Esophagus squamous epithelium (tissue), 5 donors: ENCODE results near the gene BAD. TPM values are rescaled to one million over a fixed set of nuclear protein-coding genes. Genes with fewer than 3 reads are reported as not detected.

ENCODE experiments used
- DNase-seq: peaks from one replicate; lab custom pipeline; 2025; lab: John Stamatoyannopoulos, UW
- H3K27ac ChIP-seq, 4 donors: fragments of 200-600 bp; sonication (generic); one replicate each; pipeline ENCODE4 v1.5.1; 2016 to 2019; ENCODE audit warnings: mild to moderate bottlenecking in 1 of 4
- H3K27me3 ChIP-seq, 4 donors: fragments of 200-600 bp; sonication (generic); 1 replicate in 3 of 4; 2 replicates in 1 of 4; pipeline versions ENCODE4 v1.5.1 to v1.6.0; 2017 to 2021; ENCODE audit warnings: antibody characterized with exemption in 1 of 4
- H3K36me3 ChIP-seq, 3 donors: fragments of 200-600 bp; sonication (generic); one replicate each; pipeline ENCODE4 v1.5.1; 2016 to 2019
- H3K4me1 ChIP-seq, 3 donors: fragments of 200-600 bp; sonication (generic); one replicate each; pipeline ENCODE4 v1.5.1; 2017 to 2019
- H3K4me3 ChIP-seq, 4 donors: fragments of 200-600 bp; sonication (generic); 1 replicate in 3 of 4; 2 replicates in 1 of 4; pipeline ENCODE4 v1.5.1; 2016 to 2019; ENCODE audit warnings: mild to moderate bottlenecking in 2 of 4, moderate library complexity in 1 of 4
- H3K9me3 ChIP-seq, 3 donors: fragments of 200-600 bp; sonication (generic); one replicate each; pipeline ENCODE4 v1.5.1; 2016 to 2019
- POLR2A ChIP-seq, 4 donors: fragments of 450-650 bp; IDR thresholded peaks; one replicate each; pipeline ENCODE4 v1.6.1; 2017; ENCODE audit warnings: antibody characterized with exemption in 4 of 4, mild to moderate bottlenecking in 4 of 4, moderate library complexity in 3 of 4
- whole genome bisulfite sequencing, 2 donors: methylation state at CpG; one replicate each; pipeline ENCODE4 v1.1.5; 2018; 5-methylcytosine and 5-hydroxymethylcytosine counted together
- intact Hi-C: fragments of 100-400 bp; cut with DNase I; formaldehyde crosslinking; loops from one replicate; pipeline ENCODE4 v1.15.0; 2022
- total RNA-seq, 4 donors: library from RNA; depleted of rRNA; stranded (reverse); fragments of >200 nt; gene quantifications; one replicate each; pipeline ENCODE4 v1.1.0, GENCODE V29; 2016
- TF ChIP-seq, protein P1 (sequence below), 6 experiments: fragments of 450-650 bp in 4 of 6; fragments of 200-600 bp in 2 of 6; sonication (generic) in 2 of 6; IDR thresholded peaks; one replicate each; pipeline ENCODE4 v1.5.1; 2016 to 2019; ENCODE audit warnings: antibody characterized with exemption in 6 of 6, mild to moderate bottlenecking in 4 of 6, moderate library complexity in 4 of 6
- donor health status: DM: yes; HTN: yes; CAD: no.

Gene BAD
- total RNA-seq, 4 donors from 2014 or later, result 49.4 to 86.5 (median 72.9) TPM

DNA sequence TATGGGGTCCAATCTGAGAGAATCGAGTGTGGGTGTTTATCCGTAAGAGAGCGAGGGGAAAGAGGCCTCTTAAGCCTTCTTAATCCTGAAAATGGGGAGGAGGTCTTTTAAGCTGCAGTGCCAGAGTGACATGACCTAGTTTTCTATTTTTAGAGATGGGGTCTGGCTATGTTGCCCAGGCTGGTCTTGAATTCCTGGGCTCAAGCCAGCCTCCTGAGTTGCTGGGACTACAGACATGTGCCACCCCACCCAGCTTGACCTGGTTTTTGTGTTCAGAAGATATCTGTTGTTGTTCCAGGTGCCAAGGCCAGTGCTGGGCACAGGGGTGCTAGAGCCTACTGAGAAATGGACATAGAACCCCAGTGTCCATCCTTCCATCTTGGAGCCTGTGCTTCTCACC, 1.4 kb downstream of the BAD start:
- TF ChIP-seq, protein P1, sequence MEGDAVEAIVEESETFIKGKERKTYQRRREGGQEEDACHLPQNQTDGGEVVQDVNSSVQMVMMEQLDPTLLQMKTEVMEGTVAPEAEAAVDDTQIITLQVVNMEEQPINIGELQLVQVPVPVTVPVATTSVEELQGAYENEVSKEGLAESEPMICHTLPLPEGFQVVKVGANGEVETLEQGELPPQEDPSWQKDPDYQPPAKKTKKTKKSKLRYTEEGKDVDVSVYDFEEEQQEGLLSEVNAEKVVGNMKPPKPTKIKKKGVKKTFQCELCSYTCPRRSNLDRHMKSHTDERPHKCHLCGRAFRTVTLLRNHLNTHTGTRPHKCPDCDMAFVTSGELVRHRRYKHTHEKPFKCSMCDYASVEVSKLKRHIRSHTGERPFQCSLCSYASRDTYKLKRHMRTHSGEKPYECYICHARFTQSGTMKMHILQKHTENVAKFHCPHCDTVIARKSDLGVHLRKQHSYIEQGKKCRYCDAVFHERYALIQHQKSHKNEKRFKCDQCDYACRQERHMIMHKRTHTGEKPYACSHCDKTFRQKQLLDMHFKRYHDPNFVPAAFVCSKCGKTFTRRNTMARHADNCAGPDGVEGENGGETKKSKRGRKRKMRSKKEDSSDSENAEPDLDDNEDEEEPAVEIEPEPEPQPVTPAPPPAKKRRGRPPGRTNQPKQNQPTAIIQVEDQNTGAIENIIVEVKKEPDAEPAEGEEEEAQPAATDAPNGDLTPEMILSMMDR (IDR thresholded peaks at IDR 0.05), result no peak
- no peak for TF ChIP-seq POLR2A (IDR thresholded peaks at IDR 0.05)
- intact Hi-C loops, result no loop called here
- peaks cover 24 to 56% (median 28%) of the 10 kb centered on the region in 3 donors for H3K4me1 ChIP-seq
- DNase-seq, result no peak
- peaks cover 3 to 45% (median 4%) of the 10 kb centered on the region in 3 donors for H3K36me3 ChIP-seq
- 84 to 89% methylated on average over 3 of the region's 3 CpGs for WGBS, 2 donors
- no peaks in the 10 kb centered on the region for H3K27me3 ChIP-seq
- H3K27ac ChIP-seq, result peak overlapping the region; percentile 2 to 99 (median 97)
- H3K4me3 ChIP-seq, result peak overlapping the region in 2 of 4 donors; percentile 81 to 87
- no peaks in the 10 kb centered on the region for H3K9me3 ChIP-seq

DNA sequence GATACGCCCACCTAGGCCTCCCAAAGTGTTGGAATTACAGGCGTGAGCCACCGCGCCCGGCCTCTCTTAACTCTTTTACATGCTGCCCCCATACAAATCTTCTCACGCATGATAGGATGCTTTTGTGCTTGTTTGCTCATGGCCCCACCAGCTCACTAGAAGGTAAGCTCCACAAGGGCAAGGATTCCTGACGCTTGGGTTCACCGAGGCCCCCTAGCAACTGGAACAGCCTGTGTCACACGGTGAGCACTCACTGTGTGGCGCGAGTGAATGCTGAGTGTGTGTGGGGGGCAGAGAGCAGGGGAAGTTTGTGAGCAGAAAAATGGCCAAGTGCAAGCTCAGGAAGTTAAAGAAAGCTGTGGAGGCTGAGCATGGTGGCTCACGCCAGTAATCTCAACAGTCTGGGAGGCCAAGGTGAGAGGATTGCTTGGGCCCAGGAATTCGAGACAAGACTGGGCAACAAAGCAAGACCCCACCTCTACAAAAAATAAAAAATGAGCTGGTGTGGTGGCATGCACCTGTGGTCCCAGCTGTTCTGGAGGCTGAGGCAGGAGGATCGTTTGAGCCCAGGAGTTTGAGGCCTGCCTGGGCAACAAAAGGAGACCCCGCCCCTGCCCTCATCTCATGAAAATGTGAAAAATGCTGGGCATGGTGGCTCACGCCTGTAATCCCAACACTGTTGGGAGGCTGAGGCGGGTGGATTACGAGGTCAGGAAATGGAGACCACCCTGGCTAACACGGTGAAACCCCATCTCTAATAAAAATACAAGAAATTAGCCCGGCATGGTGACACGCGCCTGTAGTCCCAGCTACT, 2.3 kb downstream of the BAD start:
- Histone ChIP-seq H3K4me3 (no peak overlapping the region), H3K27me3 (no peaks in the 10 kb centered on the region), H3K9me3 (no peaks in the 10 kb centered on the region), H3K36me3 (peaks cover 4 to 47% (median 9%) of the 10 kb centered on the region in 3 donors), H3K4me1 (peaks cover 24 to 55% (median 29%) of the 10 kb centered on the region in 3 donors), H3K27ac (peak overlapping the region in 1 of 4 donors; percentile 1)
- TF ChIP-seq, protein P1 (IDR thresholded peaks at IDR 0.05), result no peak
- TF ChIP-seq POLR2A (IDR thresholded peaks at IDR 0.05), result no peak
- intact Hi-C loops, result no loop called here
- no peak for DNase-seq
- WGBS, 2 donors, result 89 to 95% methylated on average over 16 to 19 of the region's 22 CpGs

- no peak overlapping the region for H3K4me3 ChIP-seq
- H3K27ac ChIP-seq, result no peak overlapping the region
- TF ChIP-seq, protein P1 (IDR thresholded peaks at IDR 0.05), result no peak
- no peak for TF ChIP-seq POLR2A (IDR thresholded peaks at IDR 0.05)
- peaks cover 17 to 58% (median 20%) of the 10 kb centered on the region in 3 donors for H3K4me1 ChIP-seq
- H3K36me3 ChIP-seq, result peaks cover 4 to 72% (median 9%) of the 10 kb centered on the region in 3 donors
- H3K9me3 ChIP-seq, result no peaks in the 10 kb centered on the region
- intact Hi-C loops, result no loop called here
- H3K27me3 ChIP-seq, result no peaks in the 10 kb centered on the region
- WGBS, 2 donors, result 88 to 97% methylated on average over 4 to 5 of the region's 8 CpGs
- no peak for DNase-seq
Measured at GRCh38 chr11:64278576-64279190, 5.8 kb downstream of the BAD start.

- H3K27me3 ChIP-seq, result no peaks in the 10 kb centered on the region
- peaks cover under 1 to 66% (median 9%) of the 10 kb centered on the region in 3 donors for H3K36me3 ChIP-seq
- peak overlapping the region; percentile 38 to 81 (median 60) for H3K27ac ChIP-seq
- no peak for DNase-seq
- intact Hi-C loops, result no loop called here
- no peaks in the 10 kb centered on the region for H3K9me3 ChIP-seq
- WGBS, 2 donors, result 51 to 70% methylated on average over 13 to 14 of the region's 17 CpGs
- no peak overlapping the region for H3K4me3 ChIP-seq
- H3K4me1 ChIP-seq, result peaks cover 9 to 58% (median 14%) of the 10 kb centered on the region in 3 donors
- TF ChIP-seq, protein P1 (IDR thresholded peaks at IDR 0.05), result no peak
- TF ChIP-seq POLR2A (IDR thresholded peaks at IDR 0.05), result no peak
Measured at GRCh38 chr11:64276653-64277431, 7.6 kb downstream of the BAD start.
